Neural progenitor cell (in vitro differentiated cells): ENCODE measurements around the gene CHMP5. TPM values are rescaled to one million over a fixed set of nuclear protein-coding genes. Genes with fewer than 3 reads are reported as not detected.

Source experiments
- DNase-seq: peaks from one replicate; pipeline ENCODE4 v3.0.0-alpha.2; 2016; ENCODE audit warnings: low spot score
- H2AFZ ChIP-seq: fragments of 200-600 bp; sonication (generic); replicated peaks from 2 replicates; pipeline ENCODE4 v1.6.1; 2016; ENCODE audit warnings: antibody characterized with exemption
- H3F3A ChIP-seq: fragments of 200-600 bp; sonication (generic); 2 replicates; pipeline ENCODE4 v1.6.1; 2016; ENCODE audit warnings: antibody characterized with exemption, low read depth
- H3K27ac ChIP-seq: fragments of 200-600 bp; sonication (generic); 2 replicates; pipeline ENCODE4 v1.5.1; 2016; ENCODE audit warnings: mild to moderate bottlenecking
- H3K27me3 ChIP-seq: fragments of 200-600 bp; sonication (generic); 2 replicates; pipeline ENCODE4 v1.6.1; 2016; ENCODE audit warnings: mild to moderate bottlenecking, moderate library complexity
- H3K36me3 ChIP-seq: fragments of 200-600 bp; sonication (generic); 2 replicates; pipeline ENCODE4 v1.5.1; 2016
- H3K4me1 ChIP-seq: fragments of 200-600 bp; sonication (generic); 2 replicates; pipeline ENCODE4 v1.6.1; 2016; ENCODE audit warnings: mixed run types
- H3K4me2 ChIP-seq: fragments of 200-600 bp; sonication (generic); 2 replicates; pipeline ENCODE4 v1.6.1; 2016
- H3K4me3 ChIP-seq: fragments of 200-600 bp; sonication (generic); 2 replicates; pipeline ENCODE4 v1.5.1; 2016
- H3K79me2 ChIP-seq: fragments of 200-600 bp; sonication (generic); 2 replicates; pipeline ENCODE4 v1.6.1; 2016; ENCODE audit warnings: low read depth
- H3K9ac ChIP-seq: fragments of 200-600 bp; sonication (generic); 2 replicates; pipeline ENCODE4 v1.6.1; 2016
- H3K9me3 ChIP-seq: fragments of 200-600 bp; sonication (generic); 2 replicates; pipeline ENCODE4 v1.5.1; 2016; ENCODE audit warnings: low read depth
- H4K20me1 ChIP-seq: fragments of 200-600 bp; sonication (generic); 2 replicates; pipeline ENCODE4 v1.6.1; 2016; ENCODE audit warnings: low read depth
- H3K27ac Mint-ChIP-seq: 3 replicates; pipeline ENCODE4 v1.8.0; 2021; ENCODE audit warnings: mixed read lengths
- H3K27me3 Mint-ChIP-seq: 2 replicates; pipeline ENCODE4 v1.8.0; 2022; ENCODE audit warnings: low read depth, mild to moderate bottlenecking, inconsistent platforms, moderate library complexity, mixed read lengths; ENCODE audit not compliant: insufficient read depth
- H3K36me3 Mint-ChIP-seq: 3 replicates; pipeline ENCODE4 v1.8.0; 2021; ENCODE audit warnings: mixed read lengths
- H3K4me1 Mint-ChIP-seq: 3 replicates; pipeline ENCODE4 v1.8.0; 2021; ENCODE audit warnings: mixed read lengths
- H3K4me3 Mint-ChIP-seq: 3 replicates; pipeline ENCODE4 v1.8.0; 2021; ENCODE audit warnings: mild to moderate bottlenecking, moderate library complexity, mixed read lengths
- H3K9me3 Mint-ChIP-seq: 3 replicates; pipeline ENCODE4 v1.8.0; 2020; ENCODE audit warnings: mixed read lengths
- CTCF ChIP-seq: fragments of 200-600 bp; sonication (generic); IDR thresholded peaks from 2 replicates; pipeline ENCODE4 v1.5.1; 2017; ENCODE audit warnings: antibody characterized with exemption, mild to moderate bottlenecking
- EZH2 ChIP-seq: fragments of 200-600 bp; sonication (generic); IDR thresholded peaks from 2 replicates; pipeline ENCODE4 v1.6.1; 2017; ENCODE audit warnings: antibody characterized with exemption, mild to moderate bottlenecking, moderate library complexity
- EZH2phosphoT487 ChIP-seq: fragments of 200-600 bp; sonication (generic); IDR thresholded peaks from 2 replicates; pipeline ENCODE4 v1.6.1; 2017; ENCODE audit warnings: antibody characterized with exemption
- total RNA-seq: library from RNA; depleted of rRNA; stranded (reverse); fragments of >200 nt; gene quantifications from 2 replicates; pipeline ENCODE4 v1.2.3, GENCODE V29; 2015; ENCODE audit warnings: low replicate concordance

The CHMP5 gene
- total RNA-seq, 1 donor from 2014 or later, result 135 TPM

DNA sequence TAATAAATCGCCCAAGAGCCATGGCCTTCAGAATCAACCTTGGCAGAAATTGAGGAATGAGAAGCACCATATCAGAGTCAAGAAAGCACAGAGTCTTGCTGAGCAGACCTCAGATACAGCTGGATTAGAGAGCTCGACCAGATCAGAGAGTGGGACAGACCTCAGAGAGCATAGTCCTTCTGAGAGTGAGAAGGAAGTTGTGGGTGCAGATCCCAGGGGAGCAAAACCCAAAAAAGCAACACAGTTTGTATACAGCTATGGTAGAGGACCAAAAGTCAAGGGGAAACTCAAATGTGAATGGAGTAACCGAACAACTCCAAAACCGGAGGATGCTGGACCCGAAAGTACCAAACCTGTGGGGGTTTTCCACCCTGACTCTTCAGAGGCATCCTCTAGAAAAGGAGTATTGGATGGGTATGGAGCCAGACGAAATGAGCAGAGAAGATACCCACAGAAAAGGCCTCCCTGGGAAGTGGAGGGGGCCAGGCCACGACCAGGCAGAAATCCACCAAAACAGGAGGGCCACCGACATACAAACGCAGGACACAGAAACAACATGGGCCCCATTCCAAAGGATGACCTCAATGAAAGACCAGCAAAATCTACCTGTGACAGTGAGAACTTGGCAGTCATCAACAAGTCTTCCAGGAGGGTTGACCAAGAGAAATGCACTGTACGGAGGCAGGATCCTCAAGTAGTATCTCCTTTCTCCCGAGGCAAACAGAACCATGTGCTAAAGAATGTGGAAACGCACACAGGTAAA, 30.0 kb downstream of the CHMP5 start:
- H3K79me2 ChIP-seq, result peaks cover 79% of the 10 kb centered on the region
- H3K4me3 ChIP-seq, result no peak overlapping the region
- H3K4me3 Mint-ChIP-seq, result no peak overlapping the region
- no peaks in the 10 kb centered on the region for H3K9me3 Mint-ChIP-seq
- H3K36me3 Mint-ChIP-seq, result peaks cover 10% of the 10 kb centered on the region
- peaks cover 5% of the 10 kb centered on the region for H3K27me3 Mint-ChIP-seq
- no peak overlapping the region for H3K4me2 ChIP-seq
- H3K36me3 ChIP-seq, result no peaks in the 10 kb centered on the region
- no peak overlapping the region for H3K9ac ChIP-seq
- no peak overlapping the region for H3K27ac ChIP-seq
- H3K4me1 Mint-ChIP-seq, result peaks cover 17% of the 10 kb centered on the region
- no peak for DNase-seq
- no peak overlapping the region for H3K27ac Mint-ChIP-seq
- H3K9me3 ChIP-seq, result no peaks in the 10 kb centered on the region
- H3F3A ChIP-seq, result no peaks in the 10 kb centered on the region
- peaks cover 4% of the 10 kb centered on the region for H3K4me1 ChIP-seq
- no peak overlapping the region for H2AFZ ChIP-seq
- no peaks in the 10 kb centered on the region for H3K27me3 ChIP-seq
- peaks cover 6% of the 10 kb centered on the region for H4K20me1 ChIP-seq
- TF ChIP-seq EZH2phosphoT487 (no peak), EZH2 (no peak), CTCF (no peak)

DNA sequence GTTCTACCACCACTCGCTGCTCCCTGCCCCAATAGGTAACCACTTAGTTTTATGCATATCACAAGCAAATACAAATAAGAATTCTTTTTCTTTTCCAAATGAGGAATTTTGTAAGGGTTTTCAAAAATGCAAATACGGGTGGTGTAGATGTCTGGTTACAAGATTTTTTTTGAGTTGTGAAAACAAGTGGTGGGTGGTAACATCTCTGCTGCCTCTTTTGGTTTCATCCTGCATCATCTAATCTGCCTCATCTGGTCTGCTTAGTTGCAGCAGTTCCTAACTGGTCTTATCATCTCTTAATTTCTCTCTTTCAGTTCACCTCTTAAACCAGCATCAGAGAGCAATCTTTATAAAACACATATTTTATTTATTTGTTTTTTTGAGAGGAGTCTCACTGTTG, 30.7 kb downstream of the CHMP5 start:
- H3K27me3 Mint-ChIP-seq, result peaks cover 5% of the 10 kb centered on the region
- Histone ChIP-seq H3K9ac (no peak overlapping the region), H2AFZ (no peak overlapping the region), H3K4me3 (no peak overlapping the region), H3K27me3 (no peaks in the 10 kb centered on the region), H3K36me3 (no peaks in the 10 kb centered on the region), H3K4me1 (peaks cover 4% of the 10 kb centered on the region), H3F3A (no peaks in the 10 kb centered on the region), H3K4me2 (no peak overlapping the region), H3K9me3 (no peaks in the 10 kb centered on the region), H3K27ac (no peak overlapping the region), H3K79me2 (peaks cover 83% of the 10 kb centered on the region), H4K20me1 (peaks cover 6% of the 10 kb centered on the region)
- no peak for DNase-seq
- no peaks in the 10 kb centered on the region for H3K9me3 Mint-ChIP-seq
- peaks cover 12% of the 10 kb centered on the region for H3K36me3 Mint-ChIP-seq
- H3K4me1 Mint-ChIP-seq, result peaks cover 14% of the 10 kb centered on the region
- H3K27ac Mint-ChIP-seq, result no peak overlapping the region
- no peak for TF ChIP-seq CTCF
- no peak overlapping the region for H3K4me3 Mint-ChIP-seq

GRCh38 chr9:33297432-33297831, 32.6 kb downstream of the CHMP5 start:
- no peak overlapping the region for H3K27ac ChIP-seq
- no peak overlapping the region for H2AFZ ChIP-seq
- no peaks in the 10 kb centered on the region for H3K4me1 ChIP-seq
- no peak overlapping the region for H3K9ac ChIP-seq
- H4K20me1 ChIP-seq, result peaks cover 6% of the 10 kb centered on the region
- no peaks in the 10 kb centered on the region for H3K27me3 ChIP-seq
- H3K4me3 Mint-ChIP-seq, result no peak overlapping the region
- DNase-seq, result no peak
- peaks cover 64% of the 10 kb centered on the region for H3K79me2 ChIP-seq
- TF ChIP-seq EZH2 (no peak), CTCF (no peak), EZH2phosphoT487 (no peak)
- no peak overlapping the region for H3K4me3 ChIP-seq
- H3K9me3 ChIP-seq, result no peaks in the 10 kb centered on the region
- H3K36me3 ChIP-seq, result peaks cover 3% of the 10 kb centered on the region
- no peaks in the 10 kb centered on the region for H3K27me3 Mint-ChIP-seq
- H3F3A ChIP-seq, result no peaks in the 10 kb centered on the region
- H3K27ac Mint-ChIP-seq, result no peak overlapping the region
- no peaks in the 10 kb centered on the region for H3K9me3 Mint-ChIP-seq
- peaks cover 14% of the 10 kb centered on the region for H3K36me3 Mint-ChIP-seq
- no peak overlapping the region for H3K4me2 ChIP-seq
- H3K4me1 Mint-ChIP-seq, result peaks cover 1% of the 10 kb centered on the region
